Measurements from ENCODE around the gene LHX4.

LHX4 gene

GRCh38 chr1:180258935-180259334 is 28.9 kb downstream of the LHX4 start:
- H4K8ac ChIP-seq (ENCODE audit: low read depth, low read length) = no peak overlapping the region
- no peak overlapping the region for H2BK12ac ChIP-seq (ENCODE audit: low read length)
- no peak overlapping the region for H3K4me3 ChIP-seq (ENCODE audit: low read depth, low read length)
- H3K27ac ChIP-seq (ENCODE audit: low read depth, low read length) = no peak overlapping the region
- no CpG with 5 or more reads among the region's 5 CpGs for WGBS (ENCODE audit: extremely low coverage, insufficient coverage, insufficient read length)
- H2BK120ac ChIP-seq (ENCODE audit: insufficient read depth, low read length, poor library complexity) = no peak overlapping the region
- no peaks in the 10 kb centered on the region for H3K79me1 ChIP-seq (ENCODE audit: low read length)
- H2AFZ ChIP-seq (ENCODE audit: insufficient read depth, low read length, poor library complexity) = no peak overlapping the region
- no peaks in the 10 kb centered on the region for H3K27me3 ChIP-seq (ENCODE audit: insufficient read depth, low read length)
- H3K9me3 ChIP-seq (ENCODE audit: insufficient read depth, low read depth, low read length) = peaks cover 1% of the 10 kb centered on the region
- H3K4ac ChIP-seq (ENCODE audit: low read depth, low read length) = no peak overlapping the region
- no peak overlapping the region for H4K12ac ChIP-seq (ENCODE audit: low read depth, low read length)
- H3K79me2 ChIP-seq (ENCODE audit: control insufficient read depth, insufficient read depth, low read length, poor library complexity) = no peaks in the 10 kb centered on the region
- H2BK5ac ChIP-seq (ENCODE audit: low read depth, low read length, poor library complexity) = no peak overlapping the region
- no peaks in the 10 kb centered on the region for H3K4me1 ChIP-seq (ENCODE audit: control insufficient read depth in 1 of 2, insufficient read depth in 2 of 2, low read length in 2 of 2)
- no peak overlapping the region for H3K9ac ChIP-seq (ENCODE audit: low read length)
- H3K23ac ChIP-seq (ENCODE audit: low read length) = no peak overlapping the region
- H3K14ac ChIP-seq (ENCODE audit: low read length) = no peak overlapping the region
- no peak overlapping the region for H3K18ac ChIP-seq (ENCODE audit: low read length)
- no peaks in the 10 kb centered on the region for H3K36me3 ChIP-seq (ENCODE audit: control insufficient read depth in 1 of 2, insufficient read depth in 2 of 2, low read length in 2 of 2)
- no peak overlapping the region for H3K4me2 ChIP-seq (ENCODE audit: low read length)
- H4K91ac ChIP-seq (ENCODE audit: low read depth, low read length) = no peak overlapping the region
- H2AK5ac ChIP-seq (ENCODE audit: low read length) = no peak overlapping the region
- DNase-seq = no peak

- Histone ChIP-seq H2BK5ac (ENCODE audit: low read depth, low read length, poor library complexity) (no peak overlapping the region), H3K9me3 (ENCODE audit: insufficient read depth, low read depth, low read length) (peaks cover 1% of the 10 kb centered on the region), H3K4me3 (ENCODE audit: low read depth, low read length) (peak overlapping the region; percentile 31), H3K79me2 (ENCODE audit: control insufficient read depth, insufficient read depth, low read length, poor library complexity) (no peaks in the 10 kb centered on the region), H4K12ac (ENCODE audit: low read depth, low read length) (no peak overlapping the region), H3K14ac (ENCODE audit: low read length) (no peak overlapping the region), H3K18ac (ENCODE audit: low read length) (no peak overlapping the region), H2BK120ac (ENCODE audit: insufficient read depth, low read length, poor library complexity) (no peak overlapping the region), H4K91ac (ENCODE audit: low read depth, low read length) (no peak overlapping the region), H3K79me1 (ENCODE audit: low read length) (no peaks in the 10 kb centered on the region), H3K4ac (ENCODE audit: low read depth, low read length) (no peak overlapping the region), H3K36me3 (ENCODE audit: control insufficient read depth in 1 of 2, insufficient read depth in 2 of 2, low read length in 2 of 2) (no peaks in the 10 kb centered on the region), H2AK5ac (ENCODE audit: low read length) (no peak overlapping the region), H3K9ac (ENCODE audit: low read length) (no peak overlapping the region), H3K4me2 (ENCODE audit: low read length) (no peak overlapping the region), H2BK12ac (ENCODE audit: low read length) (no peak overlapping the region), H3K27ac (ENCODE audit: low read depth, low read length) (no peak overlapping the region), H2AFZ (ENCODE audit: insufficient read depth, low read length, poor library complexity) (no peak overlapping the region), H3K4me1 (ENCODE audit: control insufficient read depth in 1 of 2, insufficient read depth in 2 of 2, low read length in 2 of 2) (no peaks in the 10 kb centered on the region), H4K8ac (ENCODE audit: low read depth, low read length) (no peak overlapping the region), H3K27me3 (ENCODE audit: insufficient read depth, low read length) (no peaks in the 10 kb centered on the region), H3K23ac (ENCODE audit: low read length) (no peak overlapping the region)
- DNase-seq = no peak
- no CpG with 5 or more reads among the region's 22 CpGs for WGBS (ENCODE audit: extremely low coverage, insufficient coverage, insufficient read length)
Measured at GRCh38 chr1:180259431-180260338, 29.6 kb downstream of the LHX4 start.

GRCh38 chr1:180260541-180260940 is 30.5 kb downstream of the LHX4 start:
- no peak overlapping the region for H3K18ac ChIP-seq (ENCODE audit: low read length)
- no peak overlapping the region for H3K4me2 ChIP-seq (ENCODE audit: low read length)
- no peak overlapping the region for H4K8ac ChIP-seq (ENCODE audit: low read depth, low read length)
- no peaks in the 10 kb centered on the region for H3K79me2 ChIP-seq (ENCODE audit: control insufficient read depth, insufficient read depth, low read length, poor library complexity)
- WGBS (ENCODE audit: extremely low coverage, insufficient coverage, insufficient read length) = no CpG with 5 or more reads among the region's 13 CpGs
- H3K4ac ChIP-seq (ENCODE audit: low read depth, low read length) = no peak overlapping the region
- H3K27ac ChIP-seq (ENCODE audit: low read depth, low read length) = no peak overlapping the region
- H3K79me1 ChIP-seq (ENCODE audit: low read length) = no peaks in the 10 kb centered on the region
- no peaks in the 10 kb centered on the region for H3K27me3 ChIP-seq (ENCODE audit: insufficient read depth, low read length)
- no peak overlapping the region for H3K14ac ChIP-seq (ENCODE audit: low read length)
- no peak overlapping the region for H3K9ac ChIP-seq (ENCODE audit: low read length)
- no peaks in the 10 kb centered on the region for H3K9me3 ChIP-seq (ENCODE audit: insufficient read depth, low read depth, low read length)
- no peak overlapping the region for H2AK5ac ChIP-seq (ENCODE audit: low read length)
- no peak overlapping the region for H3K4me3 ChIP-seq (ENCODE audit: low read depth, low read length)
- no peak overlapping the region for H2BK120ac ChIP-seq (ENCODE audit: insufficient read depth, low read length, poor library complexity)
- no peaks in the 10 kb centered on the region for H3K36me3 ChIP-seq (ENCODE audit: control insufficient read depth in 1 of 2, insufficient read depth in 2 of 2, low read length in 2 of 2)
- no peaks in the 10 kb centered on the region for H3K4me1 ChIP-seq (ENCODE audit: control insufficient read depth in 1 of 2, insufficient read depth in 2 of 2, low read length in 2 of 2)
- no peak overlapping the region for H2BK12ac ChIP-seq (ENCODE audit: low read length)
- no peak overlapping the region for H3K23ac ChIP-seq (ENCODE audit: low read length)
- no peak for DNase-seq
- no peak overlapping the region for H2BK5ac ChIP-seq (ENCODE audit: low read depth, low read length, poor library complexity)
- no peak overlapping the region for H4K91ac ChIP-seq (ENCODE audit: low read depth, low read length)
- no peak overlapping the region for H4K12ac ChIP-seq (ENCODE audit: low read depth, low read length)
- H2AFZ ChIP-seq (ENCODE audit: insufficient read depth, low read length, poor library complexity) = no peak overlapping the region

GRCh38 chr1:180261030-180261429 is 31.0 kb downstream of the LHX4 start:
- Histone ChIP-seq H2BK120ac (ENCODE audit: insufficient read depth, low read length, poor library complexity) (no peak overlapping the region), H2AK5ac (ENCODE audit: low read length) (no peak overlapping the region), H3K4ac (ENCODE audit: low read depth, low read length) (no peak overlapping the region), H4K91ac (ENCODE audit: low read depth, low read length) (no peak overlapping the region), H2BK12ac (ENCODE audit: low read length) (no peak overlapping the region), H3K27ac (ENCODE audit: low read depth, low read length) (no peak overlapping the region), H4K12ac (ENCODE audit: low read depth, low read length) (no peak overlapping the region), H3K4me2 (ENCODE audit: low read length) (no peak overlapping the region), H3K4me1 (ENCODE audit: control insufficient read depth in 1 of 2, insufficient read depth in 2 of 2, low read length in 2 of 2) (no peaks in the 10 kb centered on the region), H3K4me3 (ENCODE audit: low read depth, low read length) (no peak overlapping the region), H3K9me3 (ENCODE audit: insufficient read depth, low read depth, low read length) (no peaks in the 10 kb centered on the region), H2BK5ac (ENCODE audit: low read depth, low read length, poor library complexity) (no peak overlapping the region), H2AFZ (ENCODE audit: insufficient read depth, low read length, poor library complexity) (no peak overlapping the region), H3K23ac (ENCODE audit: low read length) (no peak overlapping the region), H3K9ac (ENCODE audit: low read length) (no peak overlapping the region), H3K27me3 (ENCODE audit: insufficient read depth, low read length) (no peaks in the 10 kb centered on the region), H3K36me3 (ENCODE audit: control insufficient read depth in 1 of 2, insufficient read depth in 2 of 2, low read length in 2 of 2) (no peaks in the 10 kb centered on the region), H3K18ac (ENCODE audit: low read length) (no peak overlapping the region), H3K79me1 (ENCODE audit: low read length) (no peaks in the 10 kb centered on the region), H3K14ac (ENCODE audit: low read length) (no peak overlapping the region), H4K8ac (ENCODE audit: low read depth, low read length) (no peak overlapping the region), H3K79me2 (ENCODE audit: control insufficient read depth, insufficient read depth, low read length, poor library complexity) (no peaks in the 10 kb centered on the region)
- DNase-seq = no peak
- no CpG with 5 or more reads among the region's 10 CpGs for WGBS (ENCODE audit: extremely low coverage, insufficient coverage, insufficient read length)
